GM12873 (cell line): ENCODE results near the gene CCDC87.

Experiments used
- CTCF ChIP-seq: IDR thresholded peaks from 2 replicates; pipeline ENCODE4 v1.5.1; 2012; ENCODE audit warnings: low read depth, mild to moderate bottlenecking, moderate library complexity, low read length, control low read depth; ENCODE audit not compliant: insufficient read depth; ENCODE audit errors: missing control alignments

The CCDC87 gene

GRCh38 chr11:66592457-66593302 lies at the start of gene CCDC87, which contains the start of gene CCS:
TSS of gene CCDC87 (minus strand) at chr11:66593063. CDS start at chr11:66593015, 48 bp downstream.
TSS of gene CCS (plus strand) at chr11:66593185. CDS start at chr11:66593262, 77 bp downstream.
- peak; percentile 66 for TF ChIP-seq CTCF

GRCh38 chr11:66641834-66642233 lies 49.0 kb upstream of the CCDC87 start:
- TF ChIP-seq CTCF, result no peak

- TF ChIP-seq CTCF, result peak; percentile 33
These were observed 46.4 kb upstream of the CCDC87 start for GRCh38 chr11:66639066-66639813.

- TF ChIP-seq CTCF, result peak; percentile 33
These were observed 45.6 kb upstream of the CCDC87 start, which contains the start of gene RBM4 for GRCh38 chr11:66638177-66639065. TSS of gene RBM4 (plus strand) at chr11:66638703. CDS start at chr11:66639712, 1,009 bp downstream.

- no peak for TF ChIP-seq CTCF
These were observed 44.8 kb upstream of the CCDC87 start for GRCh38 chr11:66637557-66638176.

- no peak for TF ChIP-seq CTCF
These were observed 43.5 kb upstream of the CCDC87 start for GRCh38 chr11:66636411-66636810.
